ENCODE data around the gene CNGB1.
"Not testable (repeated sequence)": the region's sequence is repeated elsewhere in the genome, so short reads cannot be mapped to it uniquely, and the experiment has no call there.

The CNGB1 gene

GRCh38 chr16:57925310-57925709, 45.6 kb downstream of the CNGB1 start:
- no peak for DNase-seq (ENCODE audit: low read depth)

- no peak for DNase-seq (ENCODE audit: low read depth)
Measured at GRCh38 chr16:57924514-57924913, 46.4 kb downstream of the CNGB1 start.

DNA sequence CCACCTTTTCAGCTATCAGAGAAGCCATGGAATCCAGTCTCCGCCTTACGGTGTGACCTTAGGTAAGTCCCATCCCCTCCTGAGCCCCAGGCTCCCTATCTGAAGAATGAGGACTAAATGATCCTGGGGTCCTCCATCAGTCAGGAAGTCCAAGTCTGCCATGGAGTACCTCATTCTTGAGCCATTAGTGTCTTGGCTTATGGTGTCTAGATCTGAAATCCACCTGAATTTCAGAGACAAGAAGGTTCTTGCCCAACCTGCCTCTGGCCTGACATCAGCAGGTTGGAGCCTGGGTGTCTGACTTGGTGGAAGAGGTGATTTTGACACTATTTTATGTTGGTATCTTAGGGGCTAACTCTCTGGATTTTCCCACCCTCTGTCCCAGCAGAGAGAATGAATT, 47.1 kb downstream of the CNGB1 start:
- no peak for DNase-seq (ENCODE audit: low read depth)

- no peak for DNase-seq (ENCODE audit: low read depth)
Measured at GRCh38 chr16:57923418-57923817, 47.5 kb downstream of the CNGB1 start.

- DNase-seq (ENCODE audit: low read depth): no peak
Measured at GRCh38 chr16:57920880-57921229, 50.1 kb downstream of the CNGB1 start.

DNA sequence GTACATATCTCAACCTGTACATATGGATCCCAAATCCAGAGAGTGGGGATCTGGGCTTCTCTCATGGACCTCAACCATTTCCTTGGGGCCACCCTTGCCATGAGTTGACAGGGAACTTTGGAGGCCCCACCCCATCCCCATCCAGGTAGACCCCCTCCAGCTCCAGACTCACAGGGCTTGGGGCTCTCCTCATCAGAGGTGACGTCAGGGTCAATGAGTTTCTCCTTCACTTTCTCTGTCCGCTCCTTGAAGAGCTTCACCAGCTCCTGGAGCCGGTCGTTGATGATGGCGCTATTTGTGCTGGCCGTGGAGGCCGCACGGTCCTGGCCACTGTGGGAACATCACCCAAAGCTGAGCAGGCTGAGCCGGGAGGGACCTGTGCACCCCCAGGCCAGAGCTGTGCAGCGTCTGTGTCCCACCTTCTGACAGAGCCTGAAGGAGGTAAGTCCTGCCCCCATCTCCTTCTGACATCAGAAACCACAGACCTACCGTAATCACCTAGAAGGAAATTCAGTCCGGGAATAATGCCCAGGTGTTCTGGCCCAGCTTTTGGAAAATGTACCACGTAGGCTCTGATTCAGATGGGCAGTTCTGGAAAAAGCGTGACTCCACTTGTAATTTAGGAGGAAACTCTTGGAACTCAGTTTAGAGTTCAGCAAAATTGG, 50.6 kb downstream of the CNGB1 start:
- DNase-seq (ENCODE audit: low read depth): no peak

DNA sequence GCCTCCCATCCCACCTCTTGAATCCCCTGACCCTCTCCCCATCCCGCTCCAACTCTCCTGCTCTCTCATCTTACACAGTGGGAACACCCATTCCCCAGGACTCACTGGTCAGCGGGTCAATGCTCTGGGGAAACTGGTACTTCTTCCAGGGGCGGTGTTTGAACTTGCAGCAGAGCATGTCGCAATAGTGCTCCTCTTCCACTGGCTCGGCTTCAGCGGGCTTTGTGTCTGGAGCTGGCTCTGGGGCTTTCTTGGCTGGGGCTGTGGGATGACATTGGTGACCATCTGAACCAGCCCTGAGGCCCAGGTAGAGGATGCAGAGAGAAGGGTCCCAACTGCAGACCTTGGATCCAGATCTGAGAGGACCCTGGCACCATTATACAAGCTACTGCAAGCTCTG, 51.9 kb downstream of the CNGB1 start:
- no peak for DNase-seq (ENCODE audit: low read depth)

- no peak for DNase-seq (ENCODE audit: low read depth)
Measured at GRCh38 chr16:57918444-57918843, 52.5 kb downstream of the CNGB1 start.

- DNase-seq (ENCODE audit: low read depth): not testable (repeated sequence)
Measured at GRCh38 chr16:57917929-57918328, 53.0 kb downstream of the CNGB1 start.

GRCh38 chr16:57917489-57917888, 53.4 kb downstream of the CNGB1 start:
- DNase-seq (ENCODE audit: low read depth): not testable (repeated sequence)

DNA sequence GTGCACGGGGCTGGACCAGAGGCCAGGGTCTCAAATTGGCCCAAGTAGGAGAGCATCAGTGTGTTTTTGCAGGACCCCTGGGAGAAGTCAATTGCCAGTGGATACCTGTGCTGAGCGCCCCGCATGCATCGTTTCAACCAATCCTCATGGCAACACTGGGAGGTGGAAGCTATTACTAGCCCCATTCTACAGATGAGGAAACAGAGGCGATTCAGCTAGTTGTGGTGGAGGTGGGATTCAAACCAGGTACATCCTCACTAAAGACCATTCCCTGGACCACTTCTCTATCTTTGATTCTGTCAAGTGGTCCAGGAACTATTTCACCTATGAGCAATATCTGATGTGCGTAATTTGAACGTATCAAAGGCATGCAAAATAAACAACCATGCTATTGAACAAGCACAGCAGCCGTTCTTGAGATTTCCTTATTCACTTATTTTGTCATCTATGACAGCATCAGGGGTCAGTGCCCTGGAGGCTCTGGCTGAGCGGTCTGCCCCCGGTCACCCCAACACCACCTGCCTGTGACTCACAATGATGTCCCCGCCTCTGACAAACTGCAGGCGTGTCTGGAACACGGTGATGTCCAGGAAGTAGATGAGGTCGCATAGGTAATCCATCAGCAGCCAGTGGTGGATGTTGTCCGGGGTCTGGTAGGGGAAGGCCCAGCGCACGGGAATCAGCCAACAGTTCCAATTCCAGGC, 54.0 kb downstream of the CNGB1 start:
- no peak for DNase-seq (ENCODE audit: low read depth)

DNA sequence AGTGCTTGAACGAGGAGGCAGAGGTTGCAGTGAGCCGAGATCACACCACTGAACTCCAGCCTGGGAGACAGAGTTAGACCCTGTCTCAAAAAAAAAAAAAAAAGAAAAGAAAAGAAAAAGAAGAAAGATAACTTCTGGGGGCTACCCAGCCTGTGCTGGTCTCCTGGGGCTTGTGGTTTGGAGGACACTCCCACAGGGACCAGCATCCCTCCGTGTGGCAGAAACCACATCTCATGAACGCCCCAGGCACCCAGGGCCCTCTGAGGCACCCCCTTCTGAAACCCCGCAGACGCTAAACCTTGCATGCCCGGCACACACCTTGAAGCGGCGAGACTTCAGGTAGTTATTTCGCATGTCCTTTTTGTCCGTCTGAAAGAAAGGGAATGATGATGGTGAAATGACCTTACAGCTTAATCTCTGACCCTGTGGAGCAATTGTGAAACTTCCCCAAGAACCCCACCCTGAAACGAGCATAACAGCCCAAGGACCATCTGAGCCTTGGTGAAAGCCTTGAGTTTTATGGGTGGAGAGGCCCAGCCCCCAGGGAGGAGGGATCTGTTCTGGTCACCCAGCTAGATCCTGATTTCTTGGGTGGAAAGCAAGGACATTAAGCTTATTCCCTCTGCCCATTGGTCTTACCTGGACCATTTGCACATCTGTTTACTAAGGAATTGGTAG, 55.0 kb downstream of the CNGB1 start:
- no peak for DNase-seq (ENCODE audit: low read depth)

DNA sequence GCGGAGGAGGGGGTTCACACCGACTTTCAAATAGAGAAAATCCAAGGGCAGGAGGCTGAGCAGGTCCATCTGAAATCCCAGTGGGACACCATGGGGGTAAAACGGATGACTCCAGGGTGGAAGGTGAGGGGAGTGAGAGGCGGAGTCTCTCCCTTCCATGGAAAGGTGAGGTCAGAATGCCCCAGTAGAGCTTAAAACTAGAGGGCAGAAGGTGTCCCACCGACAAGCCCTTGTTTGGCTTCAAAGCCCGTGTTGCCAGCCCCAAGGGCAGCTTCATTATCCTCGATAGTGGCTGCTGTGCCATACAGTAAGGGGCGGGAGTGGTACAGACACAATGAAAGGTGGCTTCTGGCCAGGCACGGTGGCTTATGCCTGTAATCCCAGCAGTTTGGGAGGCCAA, 55.7 kb downstream of the CNGB1 start:
- no peak for DNase-seq (ENCODE audit: low read depth)

DNA sequence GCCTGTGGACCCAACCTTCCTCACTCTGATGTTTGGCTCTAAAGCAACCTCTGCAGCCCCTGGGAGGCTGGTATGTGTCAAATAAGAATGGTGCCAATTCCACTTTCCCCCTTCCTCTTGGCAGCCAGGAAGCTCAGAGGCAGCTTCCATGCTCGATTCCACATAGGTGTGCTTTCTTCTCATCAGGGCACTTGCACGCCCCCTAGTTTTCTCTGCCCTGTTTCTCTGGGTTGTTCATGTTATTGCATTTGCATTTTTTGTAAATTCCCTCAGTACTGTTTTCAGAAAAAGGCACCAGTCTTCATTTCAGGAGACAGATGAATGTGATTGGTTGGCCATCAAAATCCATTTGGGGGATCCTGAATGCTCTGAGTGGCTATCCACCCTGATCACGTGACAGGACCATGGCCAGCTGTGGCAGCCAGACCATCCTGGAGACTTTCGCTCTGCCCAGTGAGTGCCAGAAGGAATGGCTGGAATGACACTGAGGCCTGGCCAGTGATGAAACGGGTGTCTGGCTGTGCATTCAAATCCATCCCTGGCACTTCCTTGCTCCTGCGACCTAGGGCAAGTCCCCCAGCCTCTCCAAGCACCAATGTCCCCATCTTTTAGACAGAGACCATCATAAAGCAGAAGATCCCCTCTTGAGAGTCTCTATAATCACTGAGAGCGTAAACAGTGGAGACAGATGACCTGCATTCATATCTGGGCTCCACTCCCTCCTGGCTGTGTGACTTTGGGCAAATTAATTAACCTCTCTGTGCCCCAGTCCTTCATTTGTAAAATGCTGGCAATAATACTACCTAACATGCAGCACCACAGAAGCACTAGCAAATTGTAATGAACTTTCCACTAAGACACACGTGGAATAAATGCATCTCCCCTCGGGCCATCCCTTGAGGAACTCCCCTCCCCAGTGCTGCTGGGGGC, 56.4 kb downstream of the CNGB1 start:
- DNase-seq (ENCODE audit: low read depth): no peak

GRCh38 chr16:57912529-57913260, 58.2 kb downstream of the CNGB1 start:
- DNase-seq (ENCODE audit: low read depth): no peak

DNA sequence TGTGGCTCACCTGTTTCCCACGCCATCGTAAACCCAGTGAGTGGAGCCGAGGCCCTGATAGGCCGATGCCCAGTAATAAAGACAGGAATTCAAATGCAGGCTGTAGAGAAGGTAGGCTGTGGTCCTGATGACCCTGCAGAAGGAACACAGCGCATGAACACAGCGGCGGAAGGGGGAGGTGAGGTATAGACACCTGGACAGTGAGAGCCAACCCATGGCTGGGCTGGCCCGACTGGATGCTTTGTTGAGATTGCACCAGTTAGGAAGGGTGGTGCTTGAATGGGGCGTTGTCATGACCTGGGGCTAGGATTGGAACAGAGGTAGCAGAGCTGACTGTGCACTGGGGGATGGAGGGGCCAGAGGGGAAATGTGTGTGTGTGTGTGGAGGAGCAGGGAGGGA, 59.2 kb downstream of the CNGB1 start:
- no peak for DNase-seq (ENCODE audit: low read depth)

DNA sequence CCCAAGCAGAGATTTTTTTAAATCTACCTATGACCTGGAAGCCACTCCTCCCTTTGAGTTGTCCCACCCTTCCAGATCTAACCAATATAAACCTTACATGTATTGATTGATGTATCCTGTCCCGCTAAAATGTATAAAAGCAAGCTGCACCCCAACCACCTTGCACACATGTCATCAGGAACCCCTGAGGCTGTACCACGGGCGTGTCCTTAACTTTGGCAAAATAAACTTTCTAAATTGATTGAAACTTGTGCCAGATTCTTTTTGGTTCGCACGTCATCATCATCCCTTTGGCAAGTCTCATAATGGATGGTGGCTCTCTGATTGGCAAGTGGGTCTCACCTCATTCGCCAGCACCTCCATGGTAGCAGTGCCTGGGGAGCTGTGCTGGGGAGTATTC, 60.2 kb downstream of the CNGB1 start:
- DNase-seq (ENCODE audit: low read depth): no peak

GRCh38 chr16:57908409-57908987, 62.4 kb downstream of the CNGB1 start:
- DNase-seq (ENCODE audit: low read depth): no peak

GRCh38 chr16:57906382-57907316, 64.3 kb downstream of the CNGB1 start:
- peak; percentile 7 for DNase-seq (ENCODE audit: low read depth)

- no peak for DNase-seq (ENCODE audit: low read depth)
Measured at GRCh38 chr16:57904101-57904500, 66.8 kb downstream of the CNGB1 start.

All from activated T-cell treated with anti-CD3 and anti-CD28 coated beads for 24 hours (primary cell).